Tibial nerve (tissue), 4 donors: ENCODE measurements around the gene ATP8B1.

Experiments
- CTCF ChIP-seq, 5 experiments: fragments of 200-600 bp in 3 of 5; fragments of 450-650 bp in 2 of 5; sonication (generic) in 3 of 5; IDR thresholded peaks; one replicate each; pipeline ENCODE4 v1.5.1; 2016 to 2019; ENCODE audit warnings: antibody characterized with exemption in 5 of 5, mild to moderate bottlenecking in 3 of 5, moderate library complexity in 2 of 5
- EP300 ChIP-seq, 2 donors: sonication (generic); formaldehyde crosslinking; IDR thresholded peaks; one replicate each; pipeline ENCODE4 v1.6.1; 2017; ENCODE audit warnings: antibody characterized with exemption in 2 of 2, mild to moderate bottlenecking in 1 of 2
- POLR2A ChIP-seq, 2 donors: fragments of 450-650 bp; IDR thresholded peaks; one replicate each; pipeline ENCODE4 v1.6.1; 2017; ENCODE audit warnings: antibody characterized with exemption in 2 of 2, mild to moderate bottlenecking in 2 of 2, moderate library complexity in 2 of 2

GRCh38 chr18:57845605-57846074 is 42.5 kb upstream of the ATP8B1 start:
- no peak for TF ChIP-seq CTCF (IDR thresholded peaks at IDR 0.05)
- no peak for TF ChIP-seq POLR2A (IDR thresholded peaks at IDR 0.05)
- no peak for TF ChIP-seq EP300 (IDR thresholded peaks at IDR 0.05)
